ENCODE data around the gene C12orf42.

The C12orf42 gene

GRCh38 chr12:103310546-103311270 lies 185.1 kb downstream of the C12orf42 start:
- H3K4me3 ChIP-seq (replicated peaks; ENCODE audit: insufficient read depth, low read length): no peak overlapping the region
- H3K27ac ChIP-seq (replicated peaks): no peak overlapping the region
- DNase-seq (ENCODE audit: low read depth in 1 of 2, low spot score in 1 of 2): no peak
- TF ChIP-seq GABPA (IDR thresholded peaks at IDR 0.05; ENCODE audit: low read depth): no peak
- TF ChIP-seq, protein P1, sequence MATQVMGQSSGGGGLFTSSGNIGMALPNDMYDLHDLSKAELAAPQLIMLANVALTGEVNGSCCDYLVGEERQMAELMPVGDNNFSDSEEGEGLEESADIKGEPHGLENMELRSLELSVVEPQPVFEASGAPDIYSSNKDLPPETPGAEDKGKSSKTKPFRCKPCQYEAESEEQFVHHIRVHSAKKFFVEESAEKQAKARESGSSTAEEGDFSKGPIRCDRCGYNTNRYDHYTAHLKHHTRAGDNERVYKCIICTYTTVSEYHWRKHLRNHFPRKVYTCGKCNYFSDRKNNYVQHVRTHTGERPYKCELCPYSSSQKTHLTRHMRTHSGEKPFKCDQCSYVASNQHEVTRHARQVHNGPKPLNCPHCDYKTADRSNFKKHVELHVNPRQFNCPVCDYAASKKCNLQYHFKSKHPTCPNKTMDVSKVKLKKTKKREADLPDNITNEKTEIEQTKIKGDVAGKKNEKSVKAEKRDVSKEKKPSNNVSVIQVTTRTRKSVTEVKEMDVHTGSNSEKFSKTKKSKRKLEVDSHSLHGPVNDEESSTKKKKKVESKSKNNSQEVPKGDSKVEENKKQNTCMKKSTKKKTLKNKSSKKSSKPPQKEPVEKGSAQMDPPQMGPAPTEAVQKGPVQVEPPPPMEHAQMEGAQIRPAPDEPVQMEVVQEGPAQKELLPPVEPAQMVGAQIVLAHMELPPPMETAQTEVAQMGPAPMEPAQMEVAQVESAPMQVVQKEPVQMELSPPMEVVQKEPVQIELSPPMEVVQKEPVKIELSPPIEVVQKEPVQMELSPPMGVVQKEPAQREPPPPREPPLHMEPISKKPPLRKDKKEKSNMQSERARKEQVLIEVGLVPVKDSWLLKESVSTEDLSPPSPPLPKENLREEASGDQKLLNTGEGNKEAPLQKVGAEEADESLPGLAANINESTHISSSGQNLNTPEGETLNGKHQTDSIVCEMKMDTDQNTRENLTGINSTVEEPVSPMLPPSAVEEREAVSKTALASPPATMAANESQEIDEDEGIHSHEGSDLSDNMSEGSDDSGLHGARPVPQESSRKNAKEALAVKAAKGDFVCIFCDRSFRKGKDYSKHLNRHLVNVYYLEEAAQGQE (IDR thresholded peaks at IDR 0.05; ENCODE audit: insufficient replicate concordance, low read depth): no peak
- no peak for TF ChIP-seq POLR2AphosphoS5 (IDR thresholded peaks at IDR 0.05; ENCODE audit: low read depth)
- TF ChIP-seq, protein P2, sequence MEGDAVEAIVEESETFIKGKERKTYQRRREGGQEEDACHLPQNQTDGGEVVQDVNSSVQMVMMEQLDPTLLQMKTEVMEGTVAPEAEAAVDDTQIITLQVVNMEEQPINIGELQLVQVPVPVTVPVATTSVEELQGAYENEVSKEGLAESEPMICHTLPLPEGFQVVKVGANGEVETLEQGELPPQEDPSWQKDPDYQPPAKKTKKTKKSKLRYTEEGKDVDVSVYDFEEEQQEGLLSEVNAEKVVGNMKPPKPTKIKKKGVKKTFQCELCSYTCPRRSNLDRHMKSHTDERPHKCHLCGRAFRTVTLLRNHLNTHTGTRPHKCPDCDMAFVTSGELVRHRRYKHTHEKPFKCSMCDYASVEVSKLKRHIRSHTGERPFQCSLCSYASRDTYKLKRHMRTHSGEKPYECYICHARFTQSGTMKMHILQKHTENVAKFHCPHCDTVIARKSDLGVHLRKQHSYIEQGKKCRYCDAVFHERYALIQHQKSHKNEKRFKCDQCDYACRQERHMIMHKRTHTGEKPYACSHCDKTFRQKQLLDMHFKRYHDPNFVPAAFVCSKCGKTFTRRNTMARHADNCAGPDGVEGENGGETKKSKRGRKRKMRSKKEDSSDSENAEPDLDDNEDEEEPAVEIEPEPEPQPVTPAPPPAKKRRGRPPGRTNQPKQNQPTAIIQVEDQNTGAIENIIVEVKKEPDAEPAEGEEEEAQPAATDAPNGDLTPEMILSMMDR (IDR thresholded peaks at IDR 0.05; ENCODE audit: insufficient read depth, low read length): no peak
- no peaks in the 10 kb centered on the region for H3K27me3 ChIP-seq (ENCODE audit: insufficient read depth, poor library complexity, severe bottlenecking)

GRCh38 chr12:103308396-103308795 lies 187.4 kb downstream of the C12orf42 start:
- TF ChIP-seq SPI1 (IDR thresholded peaks at IDR 0.05; ENCODE audit: borderline replicate concordance, low read depth): no peak
- TF ChIP-seq, protein P2 (IDR thresholded peaks at IDR 0.05; ENCODE audit: insufficient read depth, low read length): no peak
- TF ChIP-seq POLR2AphosphoS5 (IDR thresholded peaks at IDR 0.05; ENCODE audit: low read depth): no peak
- no peak for TF ChIP-seq GABPA (IDR thresholded peaks at IDR 0.05; ENCODE audit: low read depth)
- TF ChIP-seq, protein P1 (IDR thresholded peaks at IDR 0.05; ENCODE audit: insufficient replicate concordance, low read depth): no peak
- Histone ChIP-seq H3K27me3 (ENCODE audit: insufficient read depth, poor library complexity, severe bottlenecking) (no peaks in the 10 kb centered on the region), H3K4me3 (replicated peaks; ENCODE audit: insufficient read depth, low read length) (no peak overlapping the region), H3K27ac (replicated peaks) (no peak overlapping the region)
- DNase-seq (ENCODE audit: low read depth in 1 of 2, low spot score in 1 of 2): no peak

GRCh38 chr12:103303484-103303883 lies 192.3 kb downstream of the C12orf42 start:
- no peak for DNase-seq (ENCODE audit: low read depth in 1 of 2, low spot score in 1 of 2)
- no peaks in the 10 kb centered on the region for H3K27me3 ChIP-seq (ENCODE audit: insufficient read depth, poor library complexity, severe bottlenecking)
- H3K27ac ChIP-seq (replicated peaks): no peak overlapping the region
- no peak for TF ChIP-seq GABPA (IDR thresholded peaks at IDR 0.05; ENCODE audit: low read depth)
- no peak for TF ChIP-seq POLR2AphosphoS5 (IDR thresholded peaks at IDR 0.05; ENCODE audit: low read depth)
- TF ChIP-seq, protein P1 (IDR thresholded peaks at IDR 0.05; ENCODE audit: insufficient replicate concordance, low read depth): no peak
- TF ChIP-seq, protein P2 (IDR thresholded peaks at IDR 0.05; ENCODE audit: insufficient read depth, low read length): no peak
- no peak for TF ChIP-seq SPI1 (IDR thresholded peaks at IDR 0.05; ENCODE audit: borderline replicate concordance, low read depth)
- H3K4me3 ChIP-seq (replicated peaks; ENCODE audit: insufficient read depth, low read length): no peak overlapping the region
